ENCODE results near the gene HOXD9. TPM values are rescaled to one million over a fixed set of nuclear protein-coding genes. Genes with fewer than 3 reads are reported as not detected.

HOXD9 gene
- total RNA-seq, 2 donors from 2014 or later = 0.13 to 0.27 TPM

- ATAC-seq = no peak
- intact Hi-C loops (cut with DNase I) = no loop called here
Measured at GRCh38 chr2:176130957-176131847, 8.7 kb downstream of the HOXD9 start.

GRCh38 chr2:176131848-176132158 is 9.3 kb downstream of the HOXD9 start:
- DNase-seq = no peak
- intact Hi-C loops (cut with DNase I) = no loop called here
- no peak for ATAC-seq

More at GRCh38 chr2:176130957-176131847, 8.7 kb downstream of the HOXD9 start:
- DNase-seq = no peak

GRCh38 chr2:176132205-176133171 is 10.0 kb downstream of the HOXD9 start:
- ATAC-seq (no peak), DNase-seq (no peak)
- intact Hi-C loops (cut with DNase I) = no loop called here

- intact Hi-C loops (cut with DNase I) = no loop called here
- ATAC-seq (no peak), DNase-seq (no peak)
Measured at GRCh38 chr2:176133389-176133788, 10.9 kb downstream of the HOXD9 start.

- no peak for DNase-seq
- intact Hi-C loops (cut with DNase I) = no loop called here
- ATAC-seq = no peak
Measured at GRCh38 chr2:176134035-176134434, 11.5 kb downstream of the HOXD9 start.

- DNase-seq (no peak), ATAC-seq (no peak)
- intact Hi-C loops (cut with DNase I) = no loop called here
Measured at GRCh38 chr2:176135035-176135440, 12.5 kb downstream of the HOXD9 start.

- intact Hi-C loops (cut with DNase I) = no loop called here
- DNase-seq (no peak), ATAC-seq (peak; percentile 23 to 38)
Measured at GRCh38 chr2:176136374-176137251, 14.1 kb downstream of the HOXD9 start.

GRCh38 chr2:176137252-176137580 is 14.7 kb downstream of the HOXD9 start:
- no peak for ATAC-seq
- intact Hi-C loops (cut with DNase I) = no loop called here
- no peak for DNase-seq

- ATAC-seq = no peak
- no peak for DNase-seq
- intact Hi-C loops (cut with DNase I) = loop anchor here in 1 of 2 donors (2.0 kb wide), 1 partner anchor 319 kb away; no protein-coding TSS in a partner anchor
Measured at GRCh38 chr2:176137906-176138305, 15.4 kb downstream of the HOXD9 start.

- ATAC-seq (no peak), DNase-seq (no peak)
- intact Hi-C loops (cut with DNase I) = loop anchor here in 1 of 2 donors (2.0 kb wide), 1 partner anchor 318 kb away; no protein-coding TSS in a partner anchor
Measured at GRCh38 chr2:176138526-176138922, 16.0 kb downstream of the HOXD9 start.

- ATAC-seq (no peak), DNase-seq (no peak)
- intact Hi-C loops (cut with DNase I) = loop anchor here in 1 of 2 donors (2.0 kb wide), 1 partner anchor 318 kb away; no protein-coding TSS in a partner anchor
Measured at GRCh38 chr2:176138923-176139660, 16.6 kb downstream of the HOXD9 start.

GRCh38 chr2:176139661-176140512 is 17.4 kb downstream of the HOXD9 start:
- no peak for DNase-seq
- ATAC-seq = no peak
- intact Hi-C loops (cut with DNase I) = loop anchor here (2.0 to 5.0 kb wide), 5 partner anchors 315 to 497 kb away; no protein-coding TSS in a partner anchor

- ATAC-seq (peak; percentile 92 to 93), DNase-seq (peak; percentile 73)
- intact Hi-C loops (cut with DNase I) = loop anchor here (2.0 to 5.0 kb wide), 4 partner anchors 314 to 497 kb away; no protein-coding TSS in a partner anchor
Measured at GRCh38 chr2:176140513-176141317, 18.2 kb downstream of the HOXD9 start.

GRCh38 chr2:176142281-176142680 is 19.8 kb downstream of the HOXD9 start:
- intact Hi-C loops (cut with DNase I) = loop anchor here (5.0 kb wide), 2 partner anchors 410 to 495 kb away; no protein-coding TSS in a partner anchor

GRCh38 chr2:176145085-176145969 is 22.8 kb downstream of the HOXD9 start:
- ATAC-seq (no peak), DNase-seq (no peak)
- intact Hi-C loops (cut with DNase I) = no loop called here

More at GRCh38 chr2:176142281-176142680, 19.8 kb downstream of the HOXD9 start:
- ATAC-seq = no peak
- no peak for DNase-seq
